Measurements from ENCODE around the gene CDKL1.
A peak's percentile ranks its signal among the peaks of the same experiment; 100 is the strongest.

The CDKL1 gene

GRCh38 chr14:50396631-50397389 lies at the start of gene CDKL1:
Gene CDKL1 (minus strand): TSS chr14:50396881. CDS start chr14:50395868, 1,013 bp downstream.
- DNase-seq, result peak; percentile 57

GRCh38 chr14:50434528-50434927 lies 37.8 kb upstream of the CDKL1 start:
- DNase-seq, result no peak

- no peak for DNase-seq
These were observed 35.5 kb upstream of the CDKL1 start for GRCh38 chr14:50432131-50432530.

GRCh38 chr14:50425816-50426215 lies 29.1 kb upstream of the CDKL1 start:
- no peak for DNase-seq

- DNase-seq, result no peak
These were observed 28.4 kb upstream of the CDKL1 start for GRCh38 chr14:50425105-50425504.

GRCh38 chr14:50423529-50423928 lies 26.8 kb upstream of the CDKL1 start:
- no peak for DNase-seq

GRCh38 chr14:50421499-50421898 lies 24.8 kb upstream of the CDKL1 start:
- DNase-seq, result no peak

GRCh38 chr14:50417853-50418252 lies 21.2 kb upstream of the CDKL1 start:
- no peak for DNase-seq

- no peak for DNase-seq
These were observed 14.2 kb upstream of the CDKL1 start for GRCh38 chr14:50410921-50411320.

GRCh38 chr14:50410071-50410470 lies 13.4 kb upstream of the CDKL1 start:
- no peak for DNase-seq

- no peak for DNase-seq
These were observed 10.6 kb upstream of the CDKL1 start for GRCh38 chr14:50407111-50407812.

GRCh38 chr14:50403419-50403818 lies 6.7 kb upstream of the CDKL1 start:
- DNase-seq, result no peak

GRCh38 chr14:50402965-50403364 lies 6.3 kb upstream of the CDKL1 start:
- DNase-seq, result no peak

GRCh38 chr14:50400461-50400860 lies 3.8 kb upstream of the CDKL1 start:
- DNase-seq, result no peak

- peak; percentile 9 for DNase-seq
These were observed 2.8 kb upstream of the CDKL1 start for GRCh38 chr14:50399251-50400032.

- DNase-seq, result no peak
These were observed 1.5 kb upstream of the CDKL1 start for GRCh38 chr14:50398189-50398580.

- DNase-seq, result peak; percentile 57
These were observed 908 bp upstream of the CDKL1 start for GRCh38 chr14:50397390-50398188.

GRCh38 chr14:50395448-50395847 lies 1.2 kb downstream of the CDKL1 start:
- no peak for DNase-seq

- DNase-seq, result no peak
These were observed 2.0 kb downstream of the CDKL1 start for GRCh38 chr14:50394713-50395112.

GRCh38 chr14:50389668-50390441 lies 6.8 kb downstream of the CDKL1 start:
- no peak for DNase-seq

- no peak for DNase-seq
These were observed 8.3 kb downstream of the CDKL1 start for GRCh38 chr14:50388256-50388931.
